IMR-90 (cell line): ENCODE data around the gene FGF19. TPM values are rescaled to one million over a fixed set of nuclear protein-coding genes. Genes with fewer than 3 reads are reported as not detected.

Experiments
- ATAC-seq: fragments of 200-7000 bp; cut with Tn5 transposase; 2 replicates; pipeline ENCODE4 v1.9.1; 2020; ENCODE audit warnings: low read depth, mild to moderate bottlenecking, moderate library complexity
- BruUV-seq: library from RNA; stranded (reverse); fragments of 400-500 nt; replicated peaks from 2 replicates; lab custom pipeline; 2021; lab: Mats Ljungman, UMichigan
- CTCF ChIA-PET: fragments of 300-600 bp; formaldehyde crosslinking; extraction: SDS; loops from one replicate; lab custom pipeline; 2021; ENCODE audit warnings: antibody characterized with exemption; lab: Yijun Ruan, JAX
- POLR2A ChIA-PET: fragments of 300-600 bp; sonication (Branson Sonifier 250); formaldehyde crosslinking; loops from one replicate; lab custom pipeline; 2022; ENCODE audit warnings: antibody characterized with exemption; ENCODE audit not compliant: unreplicated experiment; lab: Charles Lee
- DNase-seq: peaks from one replicate; pipeline ENCODE4 v3.0.0; 2013
- H2AFZ ChIP-seq: replicated peaks from 2 replicates; pipeline ENCODE3; 2013; ENCODE audit warnings: low read length, mild to moderate bottlenecking; ENCODE audit not compliant: poor library complexity
- H2AK5ac ChIP-seq: 2 replicates; pipeline ENCODE4 v1.6.1; 2013; ENCODE audit warnings: low read depth, low read length, inconsistent platforms
- H2AK9ac ChIP-seq: replicated peaks from 2 replicates; pipeline ENCODE3; 2013; ENCODE audit warnings: mild to moderate bottlenecking, low read depth, low read length, moderate library complexity; ENCODE audit not compliant: poor library complexity
- H2BK120ac ChIP-seq: 2 replicates; pipeline ENCODE4 v1.6.1; 2013; ENCODE audit warnings: low read depth, low read length, inconsistent platforms
- H2BK15ac ChIP-seq: 3 replicates; pipeline ENCODE4 v1.6.1; 2013; ENCODE audit warnings: low read depth, low read length, inconsistent platforms
- H2BK20ac ChIP-seq: 2 replicates; pipeline ENCODE4 v1.6.1; 2013; ENCODE audit warnings: low read depth, mild to moderate bottlenecking, inconsistent platforms, low read length, moderate library complexity
- H2BK5ac ChIP-seq: 2 replicates; pipeline ENCODE4 v1.6.1; 2013; ENCODE audit warnings: mild to moderate bottlenecking, low read depth, low read length, inconsistent platforms; ENCODE audit not compliant: poor library complexity, severe bottlenecking
- H3K14ac ChIP-seq: replicated peaks from 2 replicates; pipeline ENCODE4 v1.6.1; 2013; ENCODE audit warnings: low read depth, low read length, inconsistent platforms
- H3K18ac ChIP-seq: 2 replicates; pipeline ENCODE4 v1.6.1; 2013; ENCODE audit warnings: low read depth, low read length, control low read depth
- H3K23ac ChIP-seq: 2 replicates; pipeline ENCODE4 v1.6.1; 2013; ENCODE audit warnings: low read depth, low read length, inconsistent platforms
- H3K27ac ChIP-seq: 2 replicates; pipeline ENCODE4 v1.5.1; 2013; ENCODE audit warnings: mild to moderate bottlenecking, control low read depth, low read length; ENCODE audit not compliant: insufficient read depth
- H3K27me3 ChIP-seq: 2 replicates; pipeline ENCODE4 v1.6.1; 2013; ENCODE audit warnings: low read length; ENCODE audit not compliant: control insufficient read depth, insufficient read depth
- H3K36me3 ChIP-seq: 2 replicates; pipeline ENCODE4 v1.6.1; 2013; ENCODE audit warnings: low read length, mixed read lengths; ENCODE audit not compliant: control insufficient read depth, insufficient read depth
- H3K4ac ChIP-seq: 2 replicates; pipeline ENCODE4 v1.6.1; 2013; ENCODE audit warnings: low read depth, low read length, inconsistent platforms
- H3K4me1 ChIP-seq: 2 replicates; pipeline ENCODE4 v1.6.1; 2013; ENCODE audit warnings: low read length, mixed read lengths; ENCODE audit not compliant: control insufficient read depth, insufficient read depth
- H3K4me2 ChIP-seq: 2 replicates; pipeline ENCODE4 v1.6.1; 2013; ENCODE audit warnings: low read depth, mild to moderate bottlenecking, control low read depth, low read length, moderate library complexity
- H3K4me3 ChIP-seq: 2 replicates; pipeline ENCODE4 v1.5.1; 2013; ENCODE audit warnings: low read depth, mild to moderate bottlenecking, control low read depth, low read length, moderate library complexity; ENCODE audit not compliant: insufficient read depth
- H3K56ac ChIP-seq: 2 replicates; pipeline ENCODE4 v1.6.1; 2013; ENCODE audit warnings: low read length, inconsistent platforms; ENCODE audit not compliant: insufficient read depth; ENCODE audit errors: extremely low read depth
- H3K79me1 ChIP-seq, 2 experiments: 2 replicates each; pipeline ENCODE4 v1.6.1; 2013; ENCODE audit warnings: low read length in 2 of 2, inconsistent platforms in 1 of 2, low read depth in 1 of 2
- H3K9ac ChIP-seq: 2 replicates; pipeline ENCODE4 v1.6.1; 2013; ENCODE audit warnings: low read depth, low read length, control low read depth
- H3K9me1 ChIP-seq: 2 replicates; pipeline ENCODE4 v1.6.1; 2013; ENCODE audit warnings: low read length, inconsistent platforms; ENCODE audit not compliant: insufficient read depth
- H3K9me3 ChIP-seq: 2 replicates; pipeline ENCODE4 v1.6.1; 2013; ENCODE audit warnings: low read length; ENCODE audit not compliant: control insufficient read depth, insufficient read depth
- H4K20me1 ChIP-seq: 2 replicates; pipeline ENCODE4 v1.6.1; 2013; ENCODE audit warnings: low read length, inconsistent platforms; ENCODE audit not compliant: insufficient read depth
- H4K5ac ChIP-seq: 2 replicates; pipeline ENCODE4 v1.6.1; 2013; ENCODE audit warnings: mild to moderate bottlenecking, low read depth, low read length, control low read depth
- H4K8ac ChIP-seq, 2 experiments: 2 replicates each; pipeline ENCODE4 v1.6.1; 2013; ENCODE audit warnings: low read depth in 2 of 2, low read length in 2 of 2, control low read depth in 1 of 2, inconsistent platforms in 1 of 2
- H4K91ac ChIP-seq: 2 replicates; pipeline ENCODE4 v1.6.1; 2013; ENCODE audit warnings: low read depth, low read length, inconsistent platforms; ENCODE audit not compliant: insufficient read depth
- CEBPB ChIP-seq: IDR thresholded peaks from 2 replicates; pipeline ENCODE4 v1.6.1; 2012; ENCODE audit warnings: low read depth, low read length, improper control_type of control experiment
- WGBS, 2 experiments: methylation state at CpG; one replicate each; pipeline versions ENCODE4 v1.1.5 to v1.1.7; 2013; ENCODE audit warnings: missing lambda C conversion rate in 2 of 2; ENCODE audit not compliant: insufficient read length in 1 of 2; ENCODE audit errors: extremely low coverage in 2 of 2; 5-methylcytosine and 5-hydroxymethylcytosine counted together
- dilution Hi-C: fragments of 300-500 bp; cut with HindIII; formaldehyde crosslinking; loops from one replicate; pipeline ENCODE4 v1.14.3; 2018; ENCODE audit warnings: low sequenced_read_pairs; ENCODE audit not compliant: unreplicated experiment
- in situ Hi-C: fragments of 300-500 bp; cut with MboI; formaldehyde crosslinking; loops from 3 replicates; pipeline ENCODE4 v1.14.3; 2019; ENCODE audit warnings: low sequenced_read_pairs, inconsistent platforms, mixed read lengths
- intact Hi-C: fragments of 100-400 bp; cut with micrococcal nuclease; formaldehyde crosslinking; loops from 2 replicates; pipeline ENCODE4 v1.10.0; 2022
- polyA plus RNA-seq, 3 experiments: library from polyadenylated mRNA; depleted of rRNA; stranded (reverse); fragments of >200 nt; gene quantifications; 2 replicates each; pipeline ENCODE4 v1.2.3, GENCODE V29; 2012; ENCODE audit warnings: low replicate concordance in 1 of 3
- total RNA-seq: library from RNA; depleted of rRNA; stranded (reverse); fragments of >200 nt; gene quantifications from 2 replicates; pipeline ENCODE4 v1.2.3, GENCODE V29; 2012

FGF19 gene
- total and polyA plus RNA-seq, 2 of the 4 experiments (the other 2 are of a cell fraction), result not detected

DNA sequence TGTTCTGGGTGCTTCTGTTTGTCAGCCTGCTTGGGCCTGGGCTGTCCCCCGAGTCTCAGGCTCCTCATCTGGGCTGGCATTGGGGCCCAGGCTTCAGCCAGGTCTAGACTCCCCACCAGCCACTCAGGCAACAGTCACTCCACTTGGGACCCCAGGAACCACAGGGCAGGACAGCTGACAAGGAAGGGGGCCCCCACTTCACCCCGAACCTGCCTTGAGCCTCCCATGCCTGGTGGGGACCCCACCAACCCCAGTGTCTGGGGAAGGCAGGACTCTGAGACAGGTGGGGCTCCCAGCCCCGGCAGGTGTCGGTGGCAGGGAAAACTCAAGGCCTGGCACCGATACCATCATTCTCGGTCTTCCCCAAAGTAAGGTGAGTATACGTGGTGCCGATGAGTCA lies 17.0 kb downstream of the FGF19 start:
- Histone ChIP-seq H4K91ac (no peak overlapping the region), H3K79me1 (no peaks in the 10 kb centered on the region), H3K14ac (no peak overlapping the region), H3K27ac (no peak overlapping the region), H3K9me1 (no peaks in the 10 kb centered on the region), H3K36me3 (no peaks in the 10 kb centered on the region), H3K4me2 (no peak overlapping the region), H4K5ac (no peak overlapping the region), H2BK5ac (no peak overlapping the region), H3K4me3 (no peak overlapping the region), H3K56ac (no peak overlapping the region), H2AFZ (no peak overlapping the region), H3K23ac (no peak overlapping the region), H3K4me1 (no peaks in the 10 kb centered on the region), H2AK9ac (no peak overlapping the region), H2BK20ac (no peak overlapping the region), H4K8ac (no peak overlapping the region), H2BK15ac (no peak overlapping the region), H2AK5ac (no peak overlapping the region), H3K27me3 (peaks cover 3% of the 10 kb centered on the region; the same call in 1 of the 2 replicates), H2BK120ac (no peak overlapping the region), H3K9me3 (0 out of 2 replicates have a peak, but pooled peaks cover 2% of the 10 kb centered on the region), H4K20me1 (0 out of 2 replicates have a peak, but pooled peaks cover 4% of the 10 kb centered on the region), H3K9ac (no peak overlapping the region), H3K18ac (no peak overlapping the region), H3K4ac (no peak overlapping the region)
- TF ChIP-seq CEBPB, result no peak
- ChIA-PET CTCF (interaction anchor here (1.2 kb wide), 1 partner anchor 31 kb away, joined by 3 read pairs; no protein-coding TSS in a partner anchor), POLR2A (no interaction called here)
- no peak for ATAC-seq
- no TSS peak for BruUV-seq
- dilution Hi-C loops, result no loop called here
- no peak for DNase-seq
- in situ Hi-C loops, result loop anchor here (5.0 kb wide), 2 partner anchors 205 to 510 kb away; no protein-coding TSS in a partner anchor
- WGBS, 2 experiments, result no CpG with 5 or more reads among the region's 8 CpGs
- intact Hi-C loops, result loop anchor here (1.0 kb wide), 3 partner anchors 114 to 226 kb away; no protein-coding TSS in a partner anchor
